GM21529 (cell line): ENCODE results near the gene PVRIG.
"Not testable (repeated sequence)": the region's sequence is repeated elsewhere in the genome, so short reads cannot be mapped to it uniquely, and the experiment has no call there.

Source experiments
- ATAC-seq: cut with Tn5 transposase; IDR thresholded peaks from one replicate; pipeline ENCODE4 v1.9.1; 2021; ENCODE audit not compliant: unreplicated experiment

PVRIG gene

DNA sequence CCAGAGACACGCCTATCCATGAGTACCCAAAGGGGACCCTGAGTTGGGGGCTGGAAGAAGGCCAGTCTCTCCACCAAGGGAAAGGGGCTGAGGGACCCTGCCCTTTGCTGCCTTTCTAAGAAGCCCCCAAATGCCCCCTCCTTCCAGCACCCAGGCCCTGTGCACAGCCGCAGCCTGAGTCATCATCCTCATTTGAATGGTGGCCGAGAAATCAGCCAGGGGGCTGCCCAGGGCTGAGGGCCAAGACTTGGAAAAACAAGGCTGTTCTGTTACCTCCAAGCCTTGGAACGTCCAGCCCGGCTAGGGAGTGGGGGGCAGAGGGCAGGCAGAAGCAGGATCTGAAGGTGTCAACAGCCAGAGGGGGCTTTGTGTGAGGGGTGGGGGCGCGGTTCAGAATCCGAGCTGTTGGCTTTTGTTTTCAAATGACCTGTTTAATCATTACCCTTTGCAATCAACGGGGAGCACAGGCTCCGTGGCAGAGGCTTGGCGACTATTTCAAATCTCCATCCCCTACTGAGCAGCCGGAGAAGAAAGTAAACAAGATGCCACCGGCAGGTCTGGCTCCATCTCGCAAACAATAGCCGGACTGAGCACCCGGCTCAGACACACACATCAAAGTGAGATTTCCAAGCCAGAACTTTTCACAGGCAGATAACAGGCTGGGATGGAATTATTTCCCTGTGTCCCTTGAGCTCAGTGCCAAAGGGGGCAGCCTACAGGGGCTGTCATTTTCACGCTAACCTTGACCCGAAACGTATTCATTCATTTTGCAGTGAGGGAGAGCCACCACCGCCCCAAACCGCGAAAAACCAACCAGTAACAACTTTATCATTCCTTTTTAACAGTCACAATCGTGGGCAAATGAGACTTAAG lies 50.5 kb downstream of the PVRIG start:
- not testable (repeated sequence) for ATAC-seq
